Measurements from ENCODE around the gene GPR162.

- no peak for TF ChIP-seq POLR2A (IDR thresholded peaks at IDR 0.05)
- TF ChIP-seq CTCF (IDR thresholded peaks at IDR 0.05): no peak
These were observed 4.5 kb upstream of the GPR162 start for GRCh38 chr12:6817098-6817497.
